Activated naive CD8-positive, alpha-beta T cell treated with anti-CD3 and anti-CD28 coated beads, Interleukin-2, amount 50 U/mL, for 24 hours (primary cell): ENCODE data around the gene OCEL1.
A peak's percentile ranks its signal among the peaks of the same experiment; 100 is the strongest.

ENCODE experiments used
- ATAC-seq: fragments of 150-1000 bp; cut with Tn5 transposase; one replicate; pipeline ENCODE4 v1.10.0; 2021
- DNase-seq: peaks from one replicate; pipeline ENCODE4 v3.0.0; 2021
- H3K27ac Mint-ChIP-seq: one replicate; pipeline ENCODE4 v1.8.0; 2021; ENCODE audit warnings: mild to moderate bottlenecking, mixed read lengths
- H3K27me3 Mint-ChIP-seq: one replicate; pipeline ENCODE4 v1.8.0; 2021; ENCODE audit warnings: mixed read lengths
- H3K36me3 Mint-ChIP-seq: one replicate; pipeline ENCODE4 v1.8.0; 2021; ENCODE audit warnings: low read depth, mixed read lengths
- H3K4me1 Mint-ChIP-seq: one replicate; pipeline ENCODE4 v1.8.0; 2021; ENCODE audit warnings: mixed read lengths
- H3K4me3 Mint-ChIP-seq: one replicate; pipeline ENCODE4 v1.8.0; 2021; ENCODE audit warnings: mild to moderate bottlenecking, moderate library complexity, mixed read lengths
- H3K9me3 Mint-ChIP-seq: one replicate; pipeline ENCODE4 v1.8.0; 2021; ENCODE audit warnings: mixed read lengths

Gene OCEL1

GRCh38 chr19:17202249-17202648, 23.8 kb upstream of the OCEL1 start:
- Mint-ChIP-seq H3K9me3 (no peaks in the 10 kb centered on the region), H3K36me3 (peaks cover 27% of the 10 kb centered on the region), H3K27ac (no peak overlapping the region), H3K27me3 (no peaks in the 10 kb centered on the region), H3K4me3 (no peak overlapping the region), H3K4me1 (no peaks in the 10 kb centered on the region)
- peak; percentile 45 for ATAC-seq
- DNase-seq = peak; percentile 32

- no peaks in the 10 kb centered on the region for H3K9me3 Mint-ChIP-seq
- H3K27ac Mint-ChIP-seq = no peak overlapping the region
- no peak overlapping the region for H3K4me3 Mint-ChIP-seq
- H3K36me3 Mint-ChIP-seq = peaks cover 26% of the 10 kb centered on the region
- ATAC-seq (no peak), DNase-seq (no peak)
- no peaks in the 10 kb centered on the region for H3K27me3 Mint-ChIP-seq
- H3K4me1 Mint-ChIP-seq = no peaks in the 10 kb centered on the region
Measured at GRCh38 chr19:17202713-17203112, 23.3 kb upstream of the OCEL1 start.

GRCh38 chr19:17205237-17206140, 20.5 kb upstream of the OCEL1 start:
- ATAC-seq (peak; percentile 31), DNase-seq (peak; percentile 60)
- no peak overlapping the region for H3K4me3 Mint-ChIP-seq
- no peaks in the 10 kb centered on the region for H3K27me3 Mint-ChIP-seq
- H3K9me3 Mint-ChIP-seq = no peaks in the 10 kb centered on the region
- peaks cover 23% of the 10 kb centered on the region for H3K36me3 Mint-ChIP-seq
- peaks cover 10% of the 10 kb centered on the region for H3K4me1 Mint-ChIP-seq
- H3K27ac Mint-ChIP-seq = no peak overlapping the region

- no peak for ATAC-seq
- Mint-ChIP-seq H3K27ac (no peak overlapping the region), H3K27me3 (no peaks in the 10 kb centered on the region), H3K9me3 (no peaks in the 10 kb centered on the region), H3K36me3 (peaks cover 14% of the 10 kb centered on the region), H3K4me1 (peaks cover 10% of the 10 kb centered on the region), H3K4me3 (no peak overlapping the region)
- no peak for DNase-seq
Measured at GRCh38 chr19:17206736-17207581, 19.1 kb upstream of the OCEL1 start.

- peaks cover 12% of the 10 kb centered on the region for H3K4me1 Mint-ChIP-seq
- H3K36me3 Mint-ChIP-seq = peaks cover 14% of the 10 kb centered on the region
- no peak overlapping the region for H3K4me3 Mint-ChIP-seq
- H3K9me3 Mint-ChIP-seq = no peaks in the 10 kb centered on the region
- peak; percentile 63 for DNase-seq
- H3K27me3 Mint-ChIP-seq = no peaks in the 10 kb centered on the region
- H3K27ac Mint-ChIP-seq = peak overlapping the region; percentile 65
- ATAC-seq = peak; percentile 17
Measured at GRCh38 chr19:17209126-17210036, 16.6 kb upstream of the OCEL1 start.

GRCh38 chr19:17210296-17210695, 15.7 kb upstream of the OCEL1 start:
- Mint-ChIP-seq H3K4me1 (peaks cover 19% of the 10 kb centered on the region), H3K9me3 (no peaks in the 10 kb centered on the region), H3K27ac (no peak overlapping the region), H3K36me3 (peaks cover 14% of the 10 kb centered on the region), H3K4me3 (no peak overlapping the region), H3K27me3 (no peaks in the 10 kb centered on the region)
- ATAC-seq (no peak), DNase-seq (no peak)

GRCh38 chr19:17211547-17212446, 14.2 kb upstream of the OCEL1 start:
- DNase-seq (no peak), ATAC-seq (no peak)
- Mint-ChIP-seq H3K36me3 (peaks cover 19% of the 10 kb centered on the region), H3K27me3 (no peaks in the 10 kb centered on the region), H3K4me3 (no peak overlapping the region), H3K4me1 (peaks cover 29% of the 10 kb centered on the region), H3K27ac (no peak overlapping the region), H3K9me3 (no peaks in the 10 kb centered on the region)

GRCh38 chr19:17213334-17213733, 12.7 kb upstream of the OCEL1 start:
- Mint-ChIP-seq H3K4me1 (peaks cover 30% of the 10 kb centered on the region), H3K36me3 (peaks cover 26% of the 10 kb centered on the region), H3K9me3 (no peaks in the 10 kb centered on the region), H3K27me3 (no peaks in the 10 kb centered on the region), H3K27ac (no peak overlapping the region), H3K4me3 (no peak overlapping the region)
- DNase-seq (no peak), ATAC-seq (no peak)

- Mint-ChIP-seq H3K4me1 (peaks cover 22% of the 10 kb centered on the region), H3K9me3 (no peaks in the 10 kb centered on the region), H3K27ac (peak overlapping the region; percentile 79), H3K4me3 (peak overlapping the region; percentile 80), H3K27me3 (no peaks in the 10 kb centered on the region), H3K36me3 (peaks cover 25% of the 10 kb centered on the region)
- ATAC-seq (no peak), DNase-seq (no peak)
Measured at GRCh38 chr19:17214508-17215126, 11.4 kb upstream of the OCEL1 start.

- DNase-seq (peak; percentile 84), ATAC-seq (peak; percentile 95)
- Mint-ChIP-seq H3K36me3 (peaks cover 23% of the 10 kb centered on the region), H3K4me1 (peaks cover 20% of the 10 kb centered on the region), H3K27me3 (no peaks in the 10 kb centered on the region), H3K27ac (peak within 1 kb of the TSS; percentile 79), H3K4me3 (peak within 1 kb of the TSS; percentile 80), H3K9me3 (no peaks in the 10 kb centered on the region)
Measured at GRCh38 chr19:17215127-17215971, 10.7 kb upstream of the OCEL1 start, which contains the start of gene USE1. Gene USE1 (plus strand): TSS chr19:17215357. CDS start chr19:17215406, 49 bp downstream.

- H3K4me1 Mint-ChIP-seq = peaks cover 20% of the 10 kb centered on the region
- no peak for DNase-seq
- peaks cover 23% of the 10 kb centered on the region for H3K36me3 Mint-ChIP-seq
- H3K9me3 Mint-ChIP-seq = no peaks in the 10 kb centered on the region
- no peaks in the 10 kb centered on the region for H3K27me3 Mint-ChIP-seq
- H3K27ac Mint-ChIP-seq = peak overlapping the region; percentile 79
- H3K4me3 Mint-ChIP-seq = peak overlapping the region; percentile 80
- no peak for ATAC-seq
Measured at GRCh38 chr19:17216058-17216670, 9.9 kb upstream of the OCEL1 start.

GRCh38 chr19:17219286-17219685, 6.7 kb upstream of the OCEL1 start:
- Mint-ChIP-seq H3K27me3 (no peaks in the 10 kb centered on the region), H3K9me3 (no peaks in the 10 kb centered on the region), H3K4me3 (no peak overlapping the region), H3K27ac (no peak overlapping the region), H3K36me3 (peaks cover 18% of the 10 kb centered on the region), H3K4me1 (peaks cover 19% of the 10 kb centered on the region)
- ATAC-seq = no peak
- no peak for DNase-seq
